HepG2 (cell line): ENCODE results near the gene NFYC. TPM values are rescaled to one million over a fixed set of nuclear protein-coding genes. Genes with fewer than 3 reads are reported as not detected.

Experiments used
- ATF1 ChIP-seq: IDR thresholded peaks from 2 replicates; pipeline ENCODE4 v1.6.1; 2016; ENCODE audit warnings: mild to moderate bottlenecking, control low read depth
- BRD4 ChIP-seq: sonication (generic); formaldehyde crosslinking; IDR thresholded peaks from 2 replicates; pipeline ENCODE4 v1.4.0; 2020; ENCODE audit warnings: missing genetic modification reagents
- CBX5 ChIP-seq: sonication (generic); formaldehyde crosslinking; IDR thresholded peaks from 2 replicates; pipeline ENCODE4 v1.4.0; 2020; ENCODE audit warnings: missing genetic modification reagents, borderline replicate concordance
- DMAP1 ChIP-seq: IDR thresholded peaks from 2 replicates; pipeline ENCODE4 v1.6.1; 2016
- DMTF1 ChIP-seq: sonication (generic); formaldehyde crosslinking; IDR thresholded peaks from 2 replicates; pipeline ENCODE4 v1.4.0; 2020; ENCODE audit warnings: mild to moderate bottlenecking, missing genetic modification reagents
- GTF2F1 ChIP-seq: fragments of 150-350 bp; IDR thresholded peaks from 2 replicates; pipeline ENCODE4 v1.6.1; 2014; ENCODE audit warnings: low read length
- HMG20B ChIP-seq: conservative IDR thresholded peaks from 2 replicates; pipeline ENCODE4 v1.6.1; 2016; ENCODE audit warnings: missing genetic modification reagents, missing compliant biosample characterization
- HNF4A ChIP-seq: sonication (generic); formaldehyde crosslinking; IDR thresholded peaks from 2 replicates; pipeline ENCODE4 v1.4.0; 2020; ENCODE audit warnings: missing genetic modification reagents
- HOMEZ ChIP-seq: IDR thresholded peaks from 2 replicates; pipeline ENCODE4 v1.6.1; 2016; ENCODE audit warnings: low read depth
- KMT2B ChIP-seq: IDR thresholded peaks from 2 replicates; pipeline ENCODE4 v1.6.1; 2016; ENCODE audit warnings: missing genetic modification reagents, missing compliant biosample characterization
- MAF1 ChIP-seq: sonication (generic); formaldehyde crosslinking; IDR thresholded peaks from 2 replicates; pipeline ENCODE4 v1.5.0; 2020; ENCODE audit warnings: missing genetic modification reagents, borderline replicate concordance
- PHF8 ChIP-seq: sonication (generic); formaldehyde crosslinking; IDR thresholded peaks from 2 replicates; pipeline ENCODE4 v1.5.0; 2020; ENCODE audit warnings: missing genetic modification reagents
- RELA ChIP-seq: sonication (generic); formaldehyde crosslinking; IDR thresholded peaks from 2 replicates; pipeline ENCODE4 v1.4.0; 2020; ENCODE audit warnings: missing genetic modification reagents
- RFX3 ChIP-seq: IDR thresholded peaks from 2 replicates; pipeline ENCODE4 v1.6.1; 2016; ENCODE audit warnings: missing biosample characterization, missing genetic modification reagents
- SNAI1 ChIP-seq: sonication (generic); formaldehyde crosslinking; IDR thresholded peaks from 2 replicates; pipeline ENCODE4 v1.5.0; 2020; ENCODE audit warnings: mild to moderate bottlenecking, missing genetic modification reagents, borderline replicate concordance
- ZNF142 ChIP-seq: sonication (generic); formaldehyde crosslinking; IDR thresholded peaks from 2 replicates; pipeline ENCODE4 v1.4.0; 2020; ENCODE audit warnings: missing genetic modification reagents
- ZNF225 ChIP-seq: sonication (generic); formaldehyde crosslinking; IDR thresholded peaks from 2 replicates; pipeline ENCODE4 v1.4.0; 2020; ENCODE audit warnings: mild to moderate bottlenecking, missing genetic modification reagents
- ZNF746 ChIP-seq: sonication (generic); formaldehyde crosslinking; IDR thresholded peaks from 2 replicates; pipeline ENCODE4 v1.8.0; 2022; ENCODE audit warnings: mild to moderate bottlenecking, missing genetic modification reagents
- polyA plus RNA-seq, 8 experiments: library from polyadenylated mRNA; depleted of rRNA in 3 of 8; stranded (reverse) in 7 of 8; unstranded in 1 of 8; fragments of >200 nt; fragmentation: Illumina TruSeq in 4 of 8; extraction: Trizol in 4 of 8; gene quantifications; 2 replicates each; pipeline versions ENCODE4 v1.2.1 to v1.2.3, GENCODE V29; 2011 to 2016; ENCODE audit warnings: low read depth in 4 of 8, missing spikeins in 1 of 8, mixed read lengths in 1 of 8; ENCODE audit not compliant: insufficient read depth in 1 of 8
- total RNA-seq, 5 experiments: library from RNA; depleted of rRNA; stranded (reverse); fragments of >200 nt; fragmentation: Illumina TruSeq; extraction: Trizol; gene quantifications; 2 replicates each; pipeline ENCODE4 v1.2.3, GENCODE V29; 2016; ENCODE audit warnings: low read depth in 1 of 5
- TF ChIP-seq, protein P1 (sequence below): sonication (generic); formaldehyde crosslinking; IDR thresholded peaks from 2 replicates; pipeline ENCODE4 v1.4.0; 2020; ENCODE audit warnings: missing genetic modification reagents
- TF ChIP-seq, protein P2 (sequence below): sonication (generic); formaldehyde crosslinking; IDR thresholded peaks from 2 replicates; pipeline ENCODE4 v1.4.0; 2020; ENCODE audit warnings: mild to moderate bottlenecking, missing genetic modification reagents
- TF ChIP-seq, protein P3 (sequence below): sonication (generic); formaldehyde crosslinking; IDR thresholded peaks from 2 replicates; pipeline ENCODE4 v1.8.0; 2022; ENCODE audit warnings: missing genetic modification reagents, mild to moderate bottlenecking, inconsistent platforms, borderline replicate concordance

The NFYC gene
- total and polyA plus RNA-seq, 2 of the 13 experiments (the other 11 are each of a cell fraction or from before 2014, with no cell fraction given) = 33.9 to 73.7 TPM

DNA sequence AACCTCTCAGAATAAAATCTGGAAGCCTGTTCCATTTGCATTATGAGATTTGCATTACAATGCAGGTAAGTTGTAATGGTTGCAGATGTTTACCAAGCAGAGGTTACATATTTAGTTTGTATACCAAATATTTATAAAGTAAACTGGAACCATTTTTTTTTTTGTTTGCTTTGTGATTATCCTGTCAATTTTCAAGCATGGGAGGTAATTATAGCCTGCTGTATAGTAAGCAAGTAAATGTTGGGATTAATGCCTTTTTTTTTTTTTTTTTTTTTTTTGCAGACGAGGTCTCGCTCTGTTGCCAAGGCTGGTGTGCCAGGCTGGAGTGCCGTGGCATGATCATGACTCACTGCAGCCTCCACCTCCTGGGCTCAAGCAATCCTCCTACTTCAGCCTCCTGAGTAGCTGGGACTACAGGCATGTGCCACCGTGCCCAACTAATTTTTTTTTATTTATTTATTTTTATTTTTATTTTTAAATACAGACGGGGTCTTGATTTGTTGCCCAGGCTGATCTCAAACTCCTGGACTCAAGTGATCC lies 21.0 kb downstream of the NFYC start (continued):
- TF ChIP-seq ZNF142 (CRISPR knock-in tag) = no peak
- TF ChIP-seq DMTF1 = no peak
- no peak for TF ChIP-seq ZNF746 (CRISPR knock-in tag)
- no peak for TF ChIP-seq BRD4 (CRISPR knock-in tag)
- TF ChIP-seq SNAI1 (CRISPR knock-in tag) = no peak
- TF ChIP-seq HMG20B (CRISPR knock-in tag) = no peak
- TF ChIP-seq ZNF225 (CRISPR knock-in tag) = no peak
- TF ChIP-seq KMT2B (CRISPR knock-in tag) = no peak
- TF ChIP-seq, protein P1, sequence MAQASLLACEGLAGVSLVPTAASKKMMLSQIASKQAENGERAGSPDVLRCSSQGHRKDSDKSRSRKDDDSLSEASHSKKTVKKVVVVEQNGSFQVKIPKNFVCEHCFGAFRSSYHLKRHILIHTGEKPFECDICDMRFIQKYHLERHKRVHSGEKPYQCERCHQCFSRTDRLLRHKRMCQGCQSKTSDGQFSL (CRISPR knock-in tag) = no peak
- TF ChIP-seq MAF1 (CRISPR knock-in tag) = no peak
- no peak for TF ChIP-seq RFX3
- TF ChIP-seq PHF8 (CRISPR knock-in tag) = no peak
- TF ChIP-seq CBX5 (CRISPR knock-in tag) = no peak
- TF ChIP-seq, protein P2, sequence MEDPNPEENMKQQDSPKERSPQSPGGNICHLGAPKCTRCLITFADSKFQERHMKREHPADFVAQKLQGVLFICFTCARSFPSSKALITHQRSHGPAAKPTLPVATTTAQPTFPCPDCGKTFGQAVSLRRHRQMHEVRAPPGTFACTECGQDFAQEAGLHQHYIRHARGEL (CRISPR knock-in tag) = no peak
- TF ChIP-seq HNF4A (CRISPR knock-in tag) = no peak
- no peak for TF ChIP-seq DMAP1
- no peak for TF ChIP-seq ATF1
- TF ChIP-seq, protein P3, sequence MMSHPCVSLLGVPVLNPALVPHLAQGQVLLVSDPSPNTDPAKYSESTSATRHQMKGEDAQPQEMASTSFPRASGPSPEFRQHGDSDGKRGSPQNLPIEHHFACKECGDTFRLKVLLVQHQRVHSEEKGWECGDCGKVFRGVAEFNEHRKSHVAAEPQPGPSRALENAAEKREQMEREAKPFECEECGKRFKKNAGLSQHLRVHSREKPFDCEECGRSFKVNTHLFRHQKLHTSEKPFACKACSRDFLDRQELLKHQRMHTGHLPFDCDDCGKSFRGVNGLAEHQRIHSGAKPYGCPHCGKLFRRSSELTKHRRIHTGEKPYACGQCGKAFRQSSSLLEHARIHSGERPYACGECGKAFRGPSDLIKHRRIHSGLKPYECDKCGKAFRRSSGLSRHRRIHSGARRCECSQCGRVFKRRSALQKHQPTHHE (CRISPR knock-in tag) = no peak
- TF ChIP-seq RELA (CRISPR knock-in tag) = no peak
- TF ChIP-seq HOMEZ (CRISPR knock-in tag) = no peak
- TF ChIP-seq GTF2F1 = no peak
